ENCODE data around the gene IFITM1. TPM values are rescaled to one million over a fixed set of nuclear protein-coding genes. Genes with fewer than 3 reads are reported as not detected.
A peak's percentile ranks its signal among the peaks of the same experiment; 100 is the strongest.

IFITM1 gene
- total and polyA plus RNA-seq, 2 of the 13 experiments (the other 11 are each of a cell fraction or from before 2014, with no cell fraction given) = 0.38 to 11.1 TPM

DNA sequence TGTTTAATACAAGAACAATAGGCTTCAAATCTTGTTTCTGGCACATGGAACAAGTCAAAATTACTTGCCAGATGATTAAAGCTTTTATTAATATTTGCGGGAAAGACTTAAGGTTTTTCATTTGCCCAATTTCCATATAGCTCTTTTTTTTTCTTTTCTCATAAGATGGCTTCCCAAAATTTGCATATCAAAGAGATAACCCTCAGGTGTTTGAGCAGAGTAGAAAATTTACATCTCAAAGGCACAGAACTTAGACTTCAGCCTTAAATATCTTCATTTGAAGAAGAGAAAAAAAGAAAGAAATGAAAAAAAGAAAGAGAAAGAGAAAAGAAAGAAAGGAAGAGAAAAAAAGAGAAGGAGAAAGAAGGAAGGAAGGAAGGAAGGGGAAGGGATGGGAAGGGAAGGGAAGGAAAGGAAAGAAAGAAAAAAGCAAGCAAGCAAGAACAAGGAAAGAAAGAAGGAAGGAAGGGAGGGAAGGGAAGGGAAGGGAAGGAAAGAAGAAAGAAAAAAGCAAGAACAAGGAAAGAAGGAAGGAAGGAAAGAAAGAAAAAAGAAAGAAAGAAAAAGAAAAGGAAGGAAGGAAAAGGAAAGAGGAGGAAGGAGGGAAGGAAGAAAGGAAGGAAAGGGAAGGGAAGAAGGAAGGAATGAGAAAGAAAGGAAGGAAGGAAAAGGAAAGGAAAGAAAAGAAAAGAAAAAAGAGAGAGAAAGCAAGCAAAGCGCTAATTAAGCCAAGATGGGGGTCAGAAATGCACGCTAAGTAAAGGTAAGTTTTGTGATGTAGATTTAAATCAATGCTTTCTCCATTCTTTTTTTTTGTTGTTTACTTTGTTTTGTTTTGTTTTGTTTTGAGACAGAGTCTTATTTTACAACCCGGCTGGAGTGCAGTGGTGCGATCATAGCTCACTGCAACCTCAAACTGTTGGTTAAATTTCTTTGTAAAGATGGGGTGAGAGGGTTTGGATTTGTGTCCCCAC, 27.0 kb downstream of the IFITM1 start:
- no peak for ATAC-seq
- no peaks in the 10 kb centered on the region for H3K79me2 ChIP-seq (ENCODE audit: insufficient read depth, low read length)
- POLR2A ChIA-PET = interaction anchor here (1.2 to 2.2 kb wide), 2 partner anchors 9 to 13 kb away, joined by 4 to 10 read pairs; no protein-coding TSS in a partner anchor
- FAIRE-seq = no peak
- H3K27me3 ChIP-seq (ENCODE audit: control insufficient read depth in 1 of 2, insufficient read depth in 2 of 2, low read length in 2 of 2) = peaks cover 1 to 10% of the 10 kb centered on the region in 2 experiments; a peak in 3 of 5 replicates
- TF ChIP-seq, protein P1, sequence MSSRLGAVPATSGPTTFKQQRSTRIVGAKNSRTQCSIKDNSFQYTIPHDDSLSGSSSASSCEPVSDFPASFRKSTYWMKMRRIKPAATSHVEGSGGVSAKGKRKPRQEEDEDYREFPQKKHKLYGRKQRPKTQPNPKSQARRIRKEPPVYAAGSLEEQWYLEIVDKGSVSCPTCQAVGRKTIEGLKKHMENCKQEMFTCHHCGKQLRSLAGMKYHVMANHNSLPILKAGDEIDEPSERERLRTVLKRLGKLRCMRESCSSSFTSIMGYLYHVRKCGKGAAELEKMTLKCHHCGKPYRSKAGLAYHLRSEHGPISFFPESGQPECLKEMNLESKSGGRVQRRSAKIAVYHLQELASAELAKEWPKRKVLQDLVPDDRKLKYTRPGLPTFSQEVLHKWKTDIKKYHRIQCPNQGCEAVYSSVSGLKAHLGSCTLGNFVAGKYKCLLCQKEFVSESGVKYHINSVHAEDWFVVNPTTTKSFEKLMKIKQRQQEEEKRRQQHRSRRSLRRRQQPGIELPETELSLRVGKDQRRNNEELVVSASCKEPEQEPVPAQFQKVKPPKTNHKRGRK (CRISPR knock-in tag; IDR thresholded peaks at IDR 0.05) = peak; percentile 93; the same call in 1 of the 2 replicates
- peak; percentile 70 for TF ChIP-seq HNRNPK (IDR thresholded peaks at IDR 0.05; ENCODE audit: low read depth, low read length, poor library complexity, severe bottlenecking)
- TF ChIP-seq, protein P2, sequence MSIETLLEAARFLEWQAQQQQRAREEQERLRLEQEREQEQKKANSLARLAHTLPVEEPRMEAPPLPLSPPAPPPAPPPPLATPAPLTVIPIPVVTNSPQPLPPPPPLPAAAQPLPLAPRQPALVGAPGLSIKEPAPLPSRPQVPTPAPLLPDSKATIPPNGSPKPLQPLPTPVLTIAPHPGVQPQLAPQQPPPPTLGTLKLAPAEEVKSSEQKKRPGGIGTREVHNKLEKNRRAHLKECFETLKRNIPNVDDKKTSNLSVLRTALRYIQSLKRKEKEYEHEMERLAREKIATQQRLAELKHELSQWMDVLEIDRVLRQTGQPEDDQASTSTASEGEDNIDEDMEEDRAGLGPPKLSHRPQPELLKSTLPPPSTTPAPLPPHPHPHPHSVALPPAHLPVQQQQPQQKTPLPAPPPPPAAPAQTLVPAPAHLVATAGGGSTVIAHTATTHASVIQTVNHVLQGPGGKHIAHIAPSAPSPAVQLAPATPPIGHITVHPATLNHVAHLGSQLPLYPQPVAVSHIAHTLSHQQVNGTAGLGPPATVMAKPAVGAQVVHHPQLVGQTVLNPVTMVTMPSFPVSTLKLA (IDR thresholded peaks at IDR 0.05) = no peak
- in situ Hi-C loops (cut with HindIII; ENCODE audit: extremely low pct_ligation_motif_present, low pct_unique_long_range_greater_than_20kb) = no loop called here
- H3K36me3 ChIP-seq (replicated peaks in 1 of 2; ENCODE audit: control insufficient read depth in 1 of 2, insufficient read depth in 2 of 2, low read length in 2 of 2) = no peaks in the 10 kb centered on the region
- H3K9me3 ChIP-seq (ENCODE audit: low read length) = no peaks in the 10 kb centered on the region
- no peak overlapping the region for H2AFZ ChIP-seq (ENCODE audit: low read length)
- H3K4me3 ChIP-seq (replicated peaks in 1 of 3; ENCODE audit: insufficient read depth in 1 of 3, low read depth in 2 of 3, low read length in 3 of 3) = no peak overlapping the region
- 41% methylated on average over 5 of the region's 5 CpGs for WGBS (ENCODE audit: low lambda C conversion rate)
- no peak overlapping the region for H3K27ac ChIP-seq (ENCODE audit: extremely low read length, insufficient read depth, low read length)
- BruUV-seq (replicated peaks) = no TSS peak
- no peak overlapping the region for H3K4me2 ChIP-seq (ENCODE audit: low read depth, low read length)
- H4K20me1 ChIP-seq (ENCODE audit: insufficient read depth, low read length) = no peaks in the 10 kb centered on the region
- H3K9ac ChIP-seq (ENCODE audit: insufficient read depth, low read depth, low read length) = no peak overlapping the region
- intact Hi-C loops (cut with micrococcal nuclease; ENCODE audit: unreplicated experiment) = no loop called here
- CTCF ChIA-PET (ENCODE audit: low intra/inter-chr PET ratio, low total read pairs) = no interaction called here
- peaks cover 10% of the 10 kb centered on the region for H3K4me1 ChIP-seq (ENCODE audit: insufficient read depth, low read length)
- DNase-seq (ENCODE audit: low spot score) = no peak
